Erythroblast (primary cell): ENCODE results near the gene HELT.

Experiments used
- DNase-seq, 2 experiments: peaks; one replicate each; lab custom pipeline; 2025; lab: John Stamatoyannopoulos, UW
- GATA1 ChIP-seq: IDR thresholded peaks from 2 replicates; pipeline ENCODE4 v1.6.1; 2011; ENCODE audit warnings: low read depth, mild to moderate bottlenecking, control low read depth, low read length, moderate library complexity
- POLR2A ChIP-seq: IDR thresholded peaks from 2 replicates; pipeline ENCODE4 v1.6.1; 2011; ENCODE audit warnings: mild to moderate bottlenecking, low read length

HELT gene

DNA sequence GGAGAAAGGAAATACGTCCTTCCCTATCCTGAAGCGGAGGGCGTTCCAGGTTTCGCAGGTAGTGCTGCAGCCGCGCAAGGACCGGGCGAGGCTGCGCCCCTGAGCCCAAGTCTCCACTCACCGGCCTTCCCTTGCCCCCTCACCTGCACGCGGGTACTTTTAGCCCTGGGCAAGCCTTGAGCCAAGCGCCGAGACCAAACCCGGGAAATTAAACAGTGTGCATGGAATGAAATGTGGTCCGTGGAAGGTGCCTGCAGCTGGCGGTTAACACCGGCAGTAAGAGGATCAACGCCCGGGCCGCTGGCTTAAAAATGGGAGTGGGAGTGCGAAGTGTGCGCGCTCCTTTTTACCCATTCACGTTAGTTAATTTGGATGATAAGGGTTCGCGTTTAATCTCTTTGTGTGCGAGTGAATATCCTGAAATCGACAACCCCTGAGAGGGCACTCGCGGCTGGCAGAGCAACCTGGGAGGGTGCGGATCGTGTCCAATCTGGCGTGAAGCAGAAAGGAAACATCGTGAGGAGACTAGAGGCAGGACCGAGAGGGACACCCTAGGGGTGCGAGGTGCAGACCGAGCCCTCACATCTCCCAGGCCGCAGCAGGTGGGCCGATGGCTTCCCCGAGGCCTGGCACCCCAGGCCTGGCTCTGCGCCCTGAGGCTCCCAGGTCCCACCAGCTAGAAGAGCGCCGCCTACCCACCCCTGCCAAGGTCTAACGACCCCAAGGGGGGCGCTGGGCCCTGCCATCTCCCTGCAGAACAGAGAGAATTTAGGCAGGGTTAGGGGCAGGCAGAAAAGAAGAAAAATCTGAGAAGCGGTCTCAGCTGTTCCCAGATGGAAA lies 2.0 kb upstream of the HELT start:
- DNase-seq: no peak
- no peak for TF ChIP-seq POLR2A
- no peak for TF ChIP-seq GATA1

DNA sequence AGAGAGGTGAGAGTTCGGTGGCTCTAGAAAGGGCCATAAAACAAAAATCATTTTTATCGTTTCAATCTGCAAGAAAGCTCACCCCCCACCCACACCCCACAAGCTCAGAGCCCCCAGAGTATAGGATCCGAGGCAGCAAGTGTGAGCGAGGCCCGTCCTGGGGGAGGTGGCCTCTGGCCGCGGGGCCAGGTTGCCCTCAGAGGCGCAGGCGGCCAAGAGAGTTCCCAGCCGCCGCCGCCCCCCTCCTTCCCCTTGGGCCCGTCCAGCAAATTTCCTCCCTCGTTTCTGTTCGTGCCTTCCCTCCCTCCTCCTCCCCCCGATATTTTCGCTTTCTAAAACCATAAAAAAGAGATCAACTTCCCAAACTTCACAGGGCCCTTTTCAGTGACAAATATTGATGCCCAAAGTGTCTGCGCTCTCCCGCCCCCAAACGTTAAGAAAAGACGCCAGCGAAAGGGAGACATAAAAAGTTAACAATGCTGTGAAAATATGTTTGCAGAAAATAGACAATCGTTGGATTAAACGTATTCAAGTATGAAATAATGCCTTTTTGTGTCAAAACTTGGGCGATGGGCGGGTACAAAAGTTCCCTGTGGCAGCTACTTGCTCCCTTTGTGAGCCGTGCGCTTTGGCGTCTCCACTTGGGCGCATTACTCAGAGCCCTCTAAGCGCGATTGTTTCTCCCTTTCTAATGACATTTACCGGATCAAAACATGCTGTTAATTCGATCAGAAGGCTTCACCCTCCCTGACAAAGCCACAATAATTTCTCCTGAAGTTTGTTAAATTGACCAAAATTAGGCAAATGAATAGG lies 1.1 kb upstream of the HELT start:
- TF ChIP-seq GATA1 (no peak), POLR2A (no peak)
- no peak for DNase-seq

DNA sequence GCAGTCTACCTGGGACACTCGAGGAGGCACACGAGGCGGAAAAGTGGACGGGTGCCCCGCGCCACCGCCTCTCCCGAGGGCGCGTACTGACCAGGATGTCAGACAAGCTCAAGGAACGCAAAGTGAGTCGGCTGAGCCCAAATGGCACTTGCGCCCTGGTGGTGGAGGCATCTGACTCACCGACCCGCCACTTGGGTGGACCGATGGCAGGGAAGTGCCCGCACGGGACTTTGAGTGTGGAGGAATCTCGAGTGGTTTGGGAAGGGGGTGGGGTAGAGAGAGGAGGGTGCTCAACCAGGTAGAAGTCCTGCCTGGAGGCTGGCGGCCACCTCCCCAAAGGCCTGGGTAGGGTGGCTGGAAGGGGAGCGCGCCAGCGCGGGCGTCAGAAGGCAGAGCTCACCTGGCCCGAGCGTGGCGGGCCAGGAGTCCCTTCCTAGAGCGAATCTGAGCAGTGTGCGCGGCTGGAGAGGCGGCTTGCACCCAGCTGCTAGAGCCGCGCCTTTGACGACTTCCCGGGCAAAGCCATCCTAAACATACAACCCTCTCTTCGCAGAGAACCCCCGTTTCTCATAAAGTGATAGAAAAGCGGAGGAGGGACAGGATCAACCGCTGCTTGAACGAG lies 655 bp downstream of the HELT start:
- TF ChIP-seq GATA1 (no peak), POLR2A (no peak)

DNA sequence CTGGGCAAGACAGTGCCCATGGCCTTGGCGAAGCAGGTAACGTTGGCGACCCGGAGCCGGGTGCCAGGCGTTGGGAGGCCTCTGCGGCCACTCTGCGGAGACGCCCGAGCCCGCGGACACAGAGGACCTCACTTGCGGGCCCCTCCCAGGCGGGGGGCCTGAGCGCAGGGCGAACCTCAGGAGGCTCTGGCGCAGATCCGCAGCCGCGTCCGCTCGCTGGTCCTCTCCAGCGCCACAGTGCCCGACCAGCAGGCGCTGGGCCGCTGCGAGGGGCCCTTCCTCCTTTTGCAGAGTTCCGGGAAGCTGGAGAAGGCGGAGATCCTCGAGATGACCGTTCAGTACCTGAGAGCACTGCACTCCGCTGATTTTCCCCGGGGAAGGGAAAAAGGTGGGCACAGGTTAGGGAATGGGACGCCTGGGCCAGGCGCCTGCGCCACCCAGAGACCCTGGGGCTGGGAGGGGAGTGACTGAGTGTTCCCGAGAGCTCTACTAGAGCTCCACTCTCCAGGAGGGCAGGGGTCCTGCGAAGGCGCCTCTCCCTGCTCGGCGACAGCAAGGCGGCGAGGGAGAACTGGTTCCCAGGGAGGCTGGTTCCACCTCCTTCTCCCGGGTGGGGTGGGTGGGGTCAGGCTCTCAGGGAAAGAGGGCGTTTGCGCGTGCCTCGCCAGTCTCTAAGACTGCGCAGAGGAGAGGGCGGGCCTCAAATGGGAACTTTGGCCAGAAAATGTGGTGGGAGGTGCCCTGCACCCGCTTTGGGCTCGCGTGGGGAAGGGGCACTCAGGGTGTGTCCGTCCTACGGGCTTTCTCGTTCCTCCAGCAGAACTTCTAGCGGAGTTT lies 1.4 kb downstream of the HELT start:
- TF ChIP-seq POLR2A (no peak), GATA1 (no peak)
- no peak for DNase-seq

More for the DNA sequence above, 655 bp downstream of the HELT start:
- DNase-seq: no peak

DNA sequence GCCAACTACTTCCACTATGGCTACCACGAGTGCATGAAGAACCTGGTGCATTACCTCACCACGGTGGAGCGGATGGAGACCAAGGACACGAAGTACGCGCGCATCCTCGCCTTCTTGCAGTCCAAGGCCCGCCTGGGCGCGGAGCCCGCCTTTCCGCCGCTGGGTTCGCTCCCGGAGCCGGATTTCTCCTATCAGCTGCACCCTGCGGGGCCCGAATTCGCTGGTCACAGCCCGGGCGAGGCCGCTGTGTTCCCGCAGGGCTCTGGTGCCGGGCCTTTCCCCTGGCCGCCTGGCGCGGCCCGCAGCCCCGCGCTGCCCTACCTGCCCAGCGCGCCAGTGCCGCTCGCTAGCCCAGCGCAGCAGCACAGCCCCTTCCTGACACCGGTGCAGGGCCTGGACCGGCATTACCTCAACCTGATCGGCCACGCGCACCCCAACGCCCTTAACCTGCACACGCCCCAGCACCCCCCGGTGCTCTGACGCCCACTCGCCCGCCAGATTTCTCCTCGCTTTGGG lies 2.1 kb downstream of the HELT start:
- TF ChIP-seq GATA1: no peak
- peak; percentile 7 to 42 for DNase-seq

DNA sequence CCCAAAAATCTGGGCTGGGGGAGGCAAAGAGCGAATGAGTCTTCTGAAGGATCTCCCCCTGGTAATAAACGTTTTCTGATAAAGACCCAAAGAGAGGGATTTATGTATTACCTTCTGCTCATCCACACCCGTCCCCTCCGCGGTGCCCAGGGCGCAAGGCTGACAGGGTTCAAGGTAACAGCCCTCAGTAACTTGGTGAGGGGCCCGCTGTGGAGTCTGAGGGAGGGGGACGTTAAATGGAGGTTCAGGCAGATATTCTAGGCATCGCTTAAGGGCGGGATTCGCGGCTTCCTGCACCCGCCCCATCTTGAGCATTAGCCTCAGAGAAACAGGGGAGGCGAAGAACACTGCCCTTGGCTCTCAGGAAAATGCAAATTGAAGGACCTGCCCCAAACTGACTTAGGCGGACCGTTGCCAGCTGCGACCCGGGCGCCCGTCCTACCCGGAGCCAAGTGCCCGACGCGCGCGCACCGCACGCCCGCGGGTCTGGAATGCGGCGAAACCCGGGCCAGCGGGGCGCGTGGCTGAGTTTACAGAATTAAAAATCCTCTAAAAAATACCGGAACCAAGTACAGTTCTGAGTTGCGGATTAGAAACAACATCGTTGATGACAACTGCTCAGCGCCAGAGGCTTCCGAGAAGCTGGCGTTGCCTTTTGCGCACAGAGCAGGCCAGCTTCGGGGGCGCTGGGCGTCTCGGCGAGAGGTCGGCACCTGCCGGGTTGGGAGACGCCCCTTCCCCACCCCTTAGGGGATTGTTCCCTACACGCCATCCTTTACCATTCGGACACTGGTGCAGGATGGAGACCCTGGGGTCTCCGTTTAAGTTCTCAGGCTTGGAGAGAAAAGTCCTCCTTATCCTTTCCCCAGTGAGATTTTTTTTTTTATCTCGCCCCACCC lies 2.8 kb downstream of the HELT start:
- TF ChIP-seq GATA1 (no peak), POLR2A (no peak)
- no peak for DNase-seq

DNA sequence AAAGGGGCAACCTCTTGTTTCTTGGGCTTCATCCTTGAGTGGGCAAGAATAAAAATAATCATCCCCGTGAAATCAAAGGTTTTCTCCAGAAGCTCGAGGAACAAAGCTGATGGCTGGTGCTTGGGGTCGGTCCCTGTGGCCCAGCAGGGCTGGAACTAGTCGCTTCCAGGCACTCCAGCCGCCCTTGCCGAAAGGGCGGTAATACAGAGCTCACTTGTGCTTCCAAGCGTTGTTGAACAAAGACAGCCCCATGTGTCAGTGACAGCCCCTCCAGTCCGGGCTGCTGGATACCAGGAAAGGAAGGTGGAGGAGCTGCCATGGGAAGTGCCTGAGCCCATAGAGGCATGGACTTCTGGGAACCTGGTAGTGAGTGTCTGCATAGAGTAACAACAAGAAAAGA lies 5.2 kb downstream of the HELT start:
- no peak for DNase-seq
- TF ChIP-seq POLR2A: no peak

DNA sequence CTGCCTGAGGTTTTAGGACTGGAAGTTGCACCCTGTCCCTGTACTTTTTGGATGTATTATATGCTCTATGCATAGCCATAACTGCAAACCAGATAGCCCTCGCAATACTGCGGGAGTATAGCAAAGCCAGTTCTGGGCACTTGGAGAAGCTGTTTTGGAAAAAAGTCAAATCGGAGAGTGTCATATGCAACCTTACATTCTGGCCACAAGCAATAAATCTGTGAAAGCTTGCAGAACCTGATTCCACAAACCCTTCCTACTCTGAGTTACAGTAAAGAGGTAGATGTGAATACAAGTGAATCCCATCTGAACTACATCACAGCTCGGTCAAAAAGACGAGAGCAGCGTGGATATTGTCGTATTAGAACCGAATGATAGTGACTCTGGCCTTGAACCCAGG lies 10.3 kb downstream of the HELT start:
- TF ChIP-seq GATA1: no peak
- TF ChIP-seq POLR2A: no peak
- DNase-seq: no peak

DNA sequence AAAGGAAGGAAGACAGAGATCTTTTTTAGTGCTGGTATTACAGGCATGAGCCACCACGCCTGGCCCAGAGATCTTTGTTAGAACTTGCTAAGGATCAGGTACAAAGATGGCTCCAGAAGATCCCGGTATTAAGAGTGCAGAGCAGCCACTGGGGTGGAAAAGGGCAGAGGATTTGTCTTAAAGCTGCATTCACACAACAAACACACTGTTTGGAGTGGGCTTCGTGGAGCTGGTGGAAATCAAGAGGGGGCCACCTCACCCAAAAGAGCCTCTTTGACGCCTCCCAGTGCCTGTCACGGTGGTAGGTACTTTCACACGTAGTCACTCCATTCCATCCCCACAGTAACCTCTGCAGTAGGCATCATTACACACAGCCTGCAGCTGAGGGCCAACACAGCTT lies 13.3 kb downstream of the HELT start:
- DNase-seq: no peak
- no peak for TF ChIP-seq GATA1

DNA sequence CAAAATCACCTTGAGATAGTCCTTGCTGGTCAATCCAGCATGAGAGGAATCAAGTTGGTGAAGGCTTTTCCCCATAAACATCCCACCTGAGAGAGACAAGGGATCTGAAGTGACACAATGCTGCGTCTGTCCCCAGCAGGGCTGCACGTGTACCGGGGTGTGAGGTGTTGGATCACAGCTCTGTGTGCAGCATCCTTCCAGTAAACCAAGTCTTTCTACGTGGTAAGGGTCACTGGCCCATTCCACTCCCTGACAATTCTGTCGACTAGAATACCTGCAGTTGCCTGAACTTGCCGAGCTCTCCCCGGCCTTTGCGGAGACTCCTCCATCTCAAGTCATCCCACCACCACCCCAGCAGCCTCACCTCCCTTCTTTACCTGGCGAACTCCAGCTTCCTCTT lies 14.8 kb downstream of the HELT start:
- TF ChIP-seq GATA1: no peak
- TF ChIP-seq POLR2A: no peak

DNA sequence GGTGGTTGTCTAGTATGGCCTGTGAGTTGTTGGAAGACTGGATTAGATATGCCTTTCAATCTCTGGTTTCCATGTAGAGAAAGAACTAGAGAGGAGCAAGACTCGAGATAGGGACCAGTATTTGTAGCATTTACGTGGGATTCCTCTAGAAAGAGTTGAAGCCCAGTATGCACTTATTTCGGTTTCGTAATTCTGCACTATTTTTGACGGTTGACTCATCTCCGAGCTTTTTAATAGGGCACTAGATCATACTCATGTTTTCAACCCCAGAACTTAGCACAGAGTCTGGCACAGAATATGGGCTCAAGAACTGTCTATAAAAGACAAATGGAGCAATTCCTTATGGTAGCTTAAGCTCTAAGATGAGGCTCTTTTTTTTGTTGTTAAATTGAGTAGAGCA lies 15.7 kb downstream of the HELT start:
- no peak for DNase-seq
- TF ChIP-seq POLR2A: no peak
- no peak for TF ChIP-seq GATA1

More for the DNA sequence above, 14.8 kb downstream of the HELT start:
- no peak for DNase-seq

DNA sequence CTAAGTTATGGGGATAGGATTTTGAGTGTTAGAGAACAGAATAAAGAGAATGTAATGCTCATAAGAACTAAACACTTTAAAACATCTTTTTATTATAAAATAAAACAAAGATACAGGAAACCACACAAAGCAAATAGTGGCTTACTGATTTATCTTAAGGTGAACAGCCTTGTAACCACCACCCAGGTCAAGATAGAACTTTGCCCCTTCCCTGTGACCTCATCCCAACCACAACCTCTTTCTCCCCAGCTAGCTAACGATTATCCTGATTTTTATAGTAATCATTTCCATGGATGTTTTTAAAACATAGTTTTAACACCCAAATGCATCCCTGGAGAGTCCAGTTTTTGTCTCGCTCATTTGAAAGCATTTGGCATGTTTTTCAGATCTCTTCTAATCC lies 17.0 kb downstream of the HELT start:
- TF ChIP-seq POLR2A: no peak
- no peak for TF ChIP-seq GATA1
- DNase-seq: no peak
